H9 (cell line): ENCODE measurements around the gene COTL1. TPM values are rescaled to one million over a fixed set of nuclear protein-coding genes. Genes with fewer than 3 reads are reported as not detected.

Source experiments
- DNase-seq: peaks from one replicate; pipeline ENCODE4 v3.0.0-alpha.2; 2017
- H2AFZ ChIP-seq: one replicate; pipeline ENCODE4 v1.6.1; 2013; ENCODE audit warnings: mild to moderate bottlenecking, low read length, control low read depth, moderate library complexity
- H2AK5ac ChIP-seq: 2 replicates; pipeline ENCODE4 v1.6.1; 2013; ENCODE audit warnings: low read length, control low read depth, mixed read lengths; ENCODE audit not compliant: insufficient read length
- H2BK120ac ChIP-seq: one replicate; pipeline ENCODE4 v1.6.1; 2013; ENCODE audit warnings: low read depth, mild to moderate bottlenecking, low read length, control low read depth, inconsistent platforms; ENCODE audit not compliant: poor library complexity, severe bottlenecking
- H2BK12ac ChIP-seq: 2 replicates; pipeline ENCODE4 v1.6.1; 2013; ENCODE audit warnings: low read length, control low read depth, mixed read lengths, low read depth; ENCODE audit not compliant: insufficient read length
- H2BK15ac ChIP-seq: 2 replicates; pipeline ENCODE4 v1.6.1; 2013; ENCODE audit warnings: low read depth, low read length, control low read depth
- H2BK20ac ChIP-seq: one replicate; pipeline ENCODE4 v1.6.1; 2013; ENCODE audit warnings: low read depth, mild to moderate bottlenecking, low read length, control low read depth, inconsistent platforms; ENCODE audit not compliant: poor library complexity, severe bottlenecking
- H2BK5ac ChIP-seq: 2 replicates; pipeline ENCODE4 v1.6.1; 2013; ENCODE audit warnings: low read length, control low read depth, mixed read lengths; ENCODE audit not compliant: insufficient read length
- H3K14ac ChIP-seq: 2 replicates; pipeline ENCODE4 v1.6.1; 2013; ENCODE audit warnings: low read length, control low read depth; ENCODE audit not compliant: insufficient read depth
- H3K18ac ChIP-seq: 2 replicates; pipeline ENCODE4 v1.6.1; 2013; ENCODE audit warnings: low read depth, mild to moderate bottlenecking, mixed read lengths, low read length, control low read depth; ENCODE audit not compliant: insufficient read length
- H3K23ac ChIP-seq: 2 replicates; pipeline ENCODE4 v1.6.1; 2013; ENCODE audit warnings: low read length, control low read depth, mixed read lengths, low read depth; ENCODE audit not compliant: insufficient read length
- H3K23me2 ChIP-seq: 2 replicates; pipeline ENCODE4 v1.6.1; 2013; ENCODE audit warnings: low read depth, mild to moderate bottlenecking, mixed read lengths, low read length, control low read depth; ENCODE audit not compliant: insufficient read length, poor library complexity, severe bottlenecking
- H3K27ac ChIP-seq: 2 replicates; pipeline ENCODE4 v1.5.1; 2013; ENCODE audit warnings: low read length, control low read depth, mixed read lengths, low read depth; ENCODE audit not compliant: insufficient read length
- H3K27me3 ChIP-seq: 2 replicates; pipeline ENCODE4 v1.6.1; 2013; ENCODE audit warnings: low read length, control low read depth, inconsistent platforms; ENCODE audit not compliant: insufficient read depth
- H3K4ac ChIP-seq: 2 replicates; pipeline ENCODE4 v1.6.1; 2013; ENCODE audit warnings: low read depth, mild to moderate bottlenecking, control low read depth, inconsistent platforms, low read length, moderate library complexity
- H3K4me1 ChIP-seq: 2 replicates; pipeline ENCODE4 v1.6.1; 2013; ENCODE audit warnings: low read length, control low read depth, inconsistent platforms; ENCODE audit not compliant: insufficient read depth
- H3K4me2 ChIP-seq: 2 replicates; pipeline ENCODE4 v1.6.1; 2013; ENCODE audit warnings: low read length, control low read depth, mixed read lengths; ENCODE audit not compliant: insufficient read length, insufficient read depth
- H3K56ac ChIP-seq: 2 replicates; pipeline ENCODE4 v1.6.1; 2013; ENCODE audit warnings: low read depth, mild to moderate bottlenecking, mixed read lengths, low read length, control low read depth; ENCODE audit not compliant: insufficient read length
- H3K79me1 ChIP-seq: 2 replicates; pipeline ENCODE4 v1.6.1; 2013; ENCODE audit warnings: low read depth, mild to moderate bottlenecking, moderate library complexity, low read length, control low read depth, inconsistent platforms; ENCODE audit not compliant: insufficient read depth, poor library complexity, severe bottlenecking
- H3K79me2 ChIP-seq: 2 replicates; pipeline ENCODE4 v1.6.1; 2013; ENCODE audit warnings: low read length, control low read depth, inconsistent platforms; ENCODE audit not compliant: insufficient read depth
- H3K9ac ChIP-seq: 2 replicates; pipeline ENCODE4 v1.6.1; 2013; ENCODE audit warnings: low read length, control low read depth, mixed read lengths; ENCODE audit not compliant: insufficient read length; ENCODE audit errors: extremely low read depth
- H3K9me3 ChIP-seq: one replicate; pipeline ENCODE4 v1.6.1; 2013; ENCODE audit warnings: low read depth, low read length, inconsistent platforms; ENCODE audit not compliant: control insufficient read depth
- H3T11ph ChIP-seq: one replicate; pipeline ENCODE4 v1.6.1; 2013; ENCODE audit warnings: mild to moderate bottlenecking, low read length, control low read depth, inconsistent platforms
- H4K20me1 ChIP-seq: one replicate; pipeline ENCODE4 v1.6.1; 2013; ENCODE audit not compliant: control insufficient read depth, insufficient read length, insufficient read depth
- H4K5ac ChIP-seq: 2 replicates; pipeline ENCODE4 v1.6.1; 2013; ENCODE audit warnings: low read depth, mild to moderate bottlenecking, mixed read lengths, low read length, control low read depth; ENCODE audit not compliant: insufficient read length
- H4K8ac ChIP-seq: replicated peaks from 2 replicates; pipeline ENCODE4 v1.6.1; 2013; ENCODE audit warnings: low read length, control low read depth, mixed read lengths, low read depth; ENCODE audit not compliant: insufficient read length
- H4K91ac ChIP-seq: 2 replicates; pipeline ENCODE4 v1.6.1; 2013; ENCODE audit warnings: low read depth, mild to moderate bottlenecking, moderate library complexity, mixed read lengths, low read length, control low read depth; ENCODE audit not compliant: insufficient read length
- H3K27ac Mint-ChIP-seq, 3 experiments: 2 replicates in 2 of 3; 3 replicates in 1 of 3; pipeline ENCODE4 v1.8.0; 2020 to 2021; ENCODE audit warnings: mixed read lengths in 3 of 3, mild to moderate bottlenecking in 1 of 3, moderate library complexity in 1 of 3
- H3K27me3 Mint-ChIP-seq: 2 replicates; pipeline ENCODE4 v1.8.0; 2021; ENCODE audit warnings: low read depth, mild to moderate bottlenecking, moderate library complexity, mixed read lengths
- H3K36me3 Mint-ChIP-seq, 3 experiments: 2 replicates in 2 of 3; 3 replicates in 1 of 3; pipeline ENCODE4 v1.8.0; 2020 to 2021; ENCODE audit warnings: low read depth in 3 of 3, mixed read lengths in 3 of 3; ENCODE audit not compliant: insufficient read depth in 1 of 3
- H3K4me1 Mint-ChIP-seq, 2 experiments: 2 replicates each; pipeline ENCODE4 v1.8.0; 2020; ENCODE audit warnings: mixed read lengths in 2 of 2
- H3K4me3 Mint-ChIP-seq, 2 experiments: 2 replicates in 1 of 2; 3 replicates in 1 of 2; pipeline ENCODE4 v1.8.0; 2020 to 2021; ENCODE audit warnings: mild to moderate bottlenecking in 2 of 2, mixed read lengths in 2 of 2, moderate library complexity in 1 of 2
- H3K9me3 Mint-ChIP-seq, 2 experiments: 2 replicates in 1 of 2; 3 replicates in 1 of 2; pipeline ENCODE4 v1.8.0; 2020; ENCODE audit warnings: mild to moderate bottlenecking in 2 of 2, mixed read lengths in 2 of 2, moderate library complexity in 1 of 2
- CTCF ChIP-seq: fragments of 200-600 bp; sonication (generic); conservative IDR thresholded peaks from 3 replicates; pipeline ENCODE4 v1.8.0; 2021; ENCODE audit warnings: antibody characterized with exemption, mild to moderate bottlenecking
- WGBS: extraction: QIAGEN DNeasy Blood & Tissue Kit; methylation state at CpG from one replicate; pipeline ENCODE4 v1.1.7; 2013; ENCODE audit warnings: missing lambda C conversion rate, low lambda C conversion rate, mixed read lengths; ENCODE audit not compliant: insufficient read length; ENCODE audit errors: extremely low coverage; 5-methylcytosine and 5-hydroxymethylcytosine counted together
- total RNA-seq: library from RNA; stranded (reverse); gene quantifications from 2 replicates; pipeline ENCODE4 v1.2.1, GENCODE V29; 2021

COTL1 gene
- total RNA-seq, 1 experiment from 2014 or later, result 81.4 TPM

GRCh38 chr16:84652566-84652965, 34.7 kb upstream of the COTL1 start:
- no peaks in the 10 kb centered on the region for H3K9me3 ChIP-seq
- no peaks in the 10 kb centered on the region; the same call in 1 of the 2 replicates for H3K79me2 ChIP-seq
- H2BK12ac ChIP-seq, result no peak overlapping the region
- H3K9ac ChIP-seq, result no peak overlapping the region
- H3K4me1 Mint-ChIP-seq, result peaks cover 4 to 13% of the 10 kb centered on the region in 2 experiments; a peak in 3 of 4 replicates
- no peaks in the 10 kb centered on the region for H3K4me1 ChIP-seq
- no peak overlapping the region for H4K5ac ChIP-seq
- no peak for TF ChIP-seq CTCF
- peaks cover 5% of the 10 kb centered on the region for H3K23me2 ChIP-seq
- no peak overlapping the region for H4K8ac ChIP-seq
- no peaks in the 10 kb centered on the region for H3K9me3 Mint-ChIP-seq
- no peak overlapping the region for H3K23ac ChIP-seq
- WGBS, result no CpG with 5 or more reads among the region's 7 CpGs
- no peak overlapping the region for H3K4me2 ChIP-seq
- H3K36me3 Mint-ChIP-seq, result peaks cover 7 to 30% (median 23%) of the 10 kb centered on the region in 3 experiments
- no peak overlapping the region for H3K18ac ChIP-seq
- no peak overlapping the region for H3K4me3 Mint-ChIP-seq
- no peak overlapping the region for H3K14ac ChIP-seq
- no peaks in the 10 kb centered on the region for H3K27me3 ChIP-seq
- H2AK5ac ChIP-seq, result no peak overlapping the region
- H3T11ph ChIP-seq, result no peak overlapping the region
- H3K56ac ChIP-seq, result no peak overlapping the region
- H2AFZ ChIP-seq, result no peak overlapping the region
- no peak overlapping the region for H2BK120ac ChIP-seq
- no peak overlapping the region for H4K91ac ChIP-seq
- H2BK15ac ChIP-seq, result no peak overlapping the region
- H3K27ac ChIP-seq, result no peak overlapping the region
- no peaks in the 10 kb centered on the region for H4K20me1 ChIP-seq
- H3K27me3 Mint-ChIP-seq, result peaks cover 9% of the 10 kb centered on the region
- H3K27ac Mint-ChIP-seq, result no peak overlapping the region
- DNase-seq, result no peak
- no peak overlapping the region for H2BK5ac ChIP-seq
- H3K79me1 ChIP-seq, result no peaks in the 10 kb centered on the region
- H3K4ac ChIP-seq, result no peak overlapping the region
- H2BK20ac ChIP-seq, result no peak overlapping the region
